ENCODE measurements around the gene PNPLA6. TPM values are rescaled to one million over a fixed set of nuclear protein-coding genes. Genes with fewer than 3 reads are reported as not detected.

Gene PNPLA6
- polyA plus RNA-seq, 3 donors = 11.2 to 178 (median 14.4) TPM

DNA sequence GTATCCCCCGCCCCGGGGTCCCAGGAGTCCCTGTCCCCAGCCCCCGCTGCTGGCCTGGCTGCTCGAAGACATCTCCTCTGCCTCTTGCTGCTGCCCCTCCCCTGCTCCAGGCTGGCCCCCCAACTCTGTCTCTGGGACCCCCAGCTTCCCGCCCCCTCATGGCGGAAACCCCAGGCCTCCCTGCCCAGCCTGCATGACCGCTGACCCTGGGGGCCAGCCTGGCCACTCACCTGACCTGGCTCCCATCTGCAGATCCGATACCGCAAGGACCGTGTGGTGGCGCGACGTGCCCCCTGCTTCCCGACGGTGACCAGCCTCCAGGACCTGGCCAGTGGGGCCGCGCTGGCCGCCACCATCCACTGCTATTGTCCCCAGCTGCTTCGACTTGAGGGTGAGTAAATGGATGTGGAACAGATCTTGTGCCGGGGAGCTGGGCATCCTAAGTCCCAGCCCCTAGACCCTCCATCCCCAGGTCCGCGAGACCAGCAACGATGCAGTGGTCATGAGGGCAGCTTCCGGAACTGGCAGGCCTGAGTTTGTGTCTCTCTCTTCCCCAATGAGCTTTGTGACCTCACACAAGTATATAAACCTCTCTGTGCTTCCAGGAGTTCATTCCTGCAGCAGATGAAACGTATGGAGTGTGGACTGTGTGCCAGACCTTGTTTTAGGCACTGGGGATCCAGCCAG is 72.5 kb downstream of the PNPLA6 start:
- Mint-ChIP-seq H3K27me3 (ENCODE audit: low read depth in 3 of 3) (peaks cover 7 to 21% (median 16%) of the 10 kb centered on the region in 3 donors), H3K36me3 (no peaks in the 10 kb centered on the region), H3K27ac (no peak overlapping the region), H3K4me3 (no peak overlapping the region), H3K4me1 (no peaks in the 10 kb centered on the region), H3K9me3 (peaks cover 0 to 7% (median 6%) of the 10 kb centered on the region in 7 donors)
- intact Hi-C loops (cut with micrococcal nuclease) = no loop called here
- TF ChIP-seq, protein P1, sequence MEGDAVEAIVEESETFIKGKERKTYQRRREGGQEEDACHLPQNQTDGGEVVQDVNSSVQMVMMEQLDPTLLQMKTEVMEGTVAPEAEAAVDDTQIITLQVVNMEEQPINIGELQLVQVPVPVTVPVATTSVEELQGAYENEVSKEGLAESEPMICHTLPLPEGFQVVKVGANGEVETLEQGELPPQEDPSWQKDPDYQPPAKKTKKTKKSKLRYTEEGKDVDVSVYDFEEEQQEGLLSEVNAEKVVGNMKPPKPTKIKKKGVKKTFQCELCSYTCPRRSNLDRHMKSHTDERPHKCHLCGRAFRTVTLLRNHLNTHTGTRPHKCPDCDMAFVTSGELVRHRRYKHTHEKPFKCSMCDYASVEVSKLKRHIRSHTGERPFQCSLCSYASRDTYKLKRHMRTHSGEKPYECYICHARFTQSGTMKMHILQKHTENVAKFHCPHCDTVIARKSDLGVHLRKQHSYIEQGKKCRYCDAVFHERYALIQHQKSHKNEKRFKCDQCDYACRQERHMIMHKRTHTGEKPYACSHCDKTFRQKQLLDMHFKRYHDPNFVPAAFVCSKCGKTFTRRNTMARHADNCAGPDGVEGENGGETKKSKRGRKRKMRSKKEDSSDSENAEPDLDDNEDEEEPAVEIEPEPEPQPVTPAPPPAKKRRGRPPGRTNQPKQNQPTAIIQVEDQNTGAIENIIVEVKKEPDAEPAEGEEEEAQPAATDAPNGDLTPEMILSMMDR (IDR thresholded peaks at IDR 0.05) = no peak
- Histone ChIP-seq H3K79me2 (ENCODE audit: insufficient read depth, low read length) (no peaks in the 10 kb centered on the region), H3K9me3 (replicated peaks in 1 of 2; ENCODE audit: control insufficient read depth in 1 of 2, insufficient read depth in 1 of 2, low read length in 2 of 2) (peaks cover 0 to 8% of the 10 kb centered on the region in 2 donors), H2AFZ (ENCODE audit: insufficient read depth, low read depth, low read length, poor library complexity, severe bottlenecking) (no peak overlapping the region), H3K4me1 (ENCODE audit: control insufficient read depth in 1 of 2, insufficient read depth in 2 of 2, low read length in 2 of 2) (no peaks in the 10 kb centered on the region), H4K20me1 (ENCODE audit: insufficient read depth, low read length) (no peaks in the 10 kb centered on the region), H3K4me3 (replicated peaks in 1 of 3; ENCODE audit: low read depth in 2 of 3, low read length in 3 of 3) (no peak overlapping the region), H3K4me2 (replicated peaks; ENCODE audit: extremely low read depth, low read length, poor library complexity, severe bottlenecking) (no peak overlapping the region), H3K27ac (ENCODE audit: low read depth in 1 of 2, low read length in 2 of 2) (no peak overlapping the region), H3K36me3 (replicated peaks in 1 of 2; ENCODE audit: control insufficient read depth in 1 of 2, insufficient read depth in 2 of 2, low read length in 2 of 2) (no peaks in the 10 kb centered on the region), H3K9ac (ENCODE audit: insufficient read depth, low read length, poor library complexity, severe bottlenecking) (no peak overlapping the region), H3K27me3 (ENCODE audit: control insufficient read depth in 2 of 2, insufficient read depth in 2 of 2, low read length in 2 of 2) (no peaks in the 10 kb centered on the region)
- 94% methylated on average over 15 of the region's 25 CpGs for WGBS (ENCODE audit: insufficient coverage)
- peak in 1 of 3 donors; percentile 1 for DNase-seq

DNA sequence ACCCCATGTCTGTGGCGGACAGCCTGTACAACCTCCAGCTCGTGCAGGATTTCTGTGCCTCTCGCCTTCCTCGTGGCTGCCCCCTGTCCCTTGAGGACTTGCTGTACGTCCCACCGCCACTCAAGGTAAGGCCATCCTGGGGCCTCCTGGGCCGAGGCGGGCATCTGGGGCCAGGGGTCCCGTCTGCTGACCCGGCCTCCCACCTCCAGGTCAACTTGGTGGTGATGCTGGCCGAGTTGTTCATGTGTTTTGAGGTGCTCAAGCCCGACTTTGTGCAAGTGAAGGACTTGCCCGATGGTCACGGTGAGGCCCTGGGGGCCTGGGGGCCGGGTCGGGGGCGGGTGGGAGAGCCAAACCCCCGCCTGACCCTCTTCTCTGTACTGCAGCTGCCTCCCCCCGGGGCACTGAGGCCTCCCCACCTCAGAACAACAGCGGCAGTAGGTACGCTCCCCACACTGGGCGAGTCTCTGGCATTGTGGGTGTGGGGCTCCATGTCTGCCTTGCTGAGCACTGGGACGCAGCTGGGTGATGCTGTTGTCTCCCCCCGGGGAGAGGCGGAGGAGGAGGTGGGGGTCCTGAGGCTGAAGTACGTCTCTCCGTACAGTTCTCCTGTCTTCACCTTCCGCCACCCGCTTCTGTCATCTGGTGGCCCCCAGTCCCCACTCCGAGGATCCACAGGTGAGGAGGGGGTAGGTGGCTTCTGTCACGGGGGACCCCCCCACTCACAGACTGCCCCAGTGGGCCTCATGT is 75.1 kb downstream of the PNPLA6 start:
- H3K36me3 ChIP-seq (replicated peaks in 1 of 2; ENCODE audit: control insufficient read depth in 1 of 2, insufficient read depth in 2 of 2, low read length in 2 of 2) = no peaks in the 10 kb centered on the region
- no peaks in the 10 kb centered on the region for H3K27me3 ChIP-seq (ENCODE audit: control insufficient read depth in 2 of 2, insufficient read depth in 2 of 2, low read length in 2 of 2)
- H2AFZ ChIP-seq (ENCODE audit: insufficient read depth, low read depth, low read length, poor library complexity, severe bottlenecking) = no peak overlapping the region
- Mint-ChIP-seq H3K27me3 (ENCODE audit: low read depth in 3 of 3) (peaks cover 0 to 4% (median 0%) of the 10 kb centered on the region in 3 donors), H3K9me3 (peaks cover 0 to 3% (median 2%) of the 10 kb centered on the region in 7 donors), H3K27ac (peak overlapping the region in 1 of 7 donors; percentile 41), H3K4me3 (no peak overlapping the region), H3K36me3 (no peaks in the 10 kb centered on the region), H3K4me1 (no peaks in the 10 kb centered on the region)
- no peak overlapping the region for H3K9ac ChIP-seq (ENCODE audit: insufficient read depth, low read length, poor library complexity, severe bottlenecking)
- H3K4me2 ChIP-seq (replicated peaks; ENCODE audit: extremely low read depth, low read length, poor library complexity, severe bottlenecking) = no peak overlapping the region
- peaks cover 0 to 2% of the 10 kb centered on the region in 2 donors for H3K9me3 ChIP-seq (replicated peaks in 1 of 2; ENCODE audit: control insufficient read depth in 1 of 2, insufficient read depth in 1 of 2, low read length in 2 of 2)
- no peak for DNase-seq
- TF ChIP-seq, protein P1 (IDR thresholded peaks at IDR 0.05) = no peak
- no peaks in the 10 kb centered on the region for H3K79me2 ChIP-seq (ENCODE audit: insufficient read depth, low read length)
- intact Hi-C loops (cut with micrococcal nuclease) = no loop called here
- no peak overlapping the region for H3K27ac ChIP-seq (ENCODE audit: low read depth in 1 of 2, low read length in 2 of 2)
- no peaks in the 10 kb centered on the region for H4K20me1 ChIP-seq (ENCODE audit: insufficient read depth, low read length)
- WGBS (ENCODE audit: insufficient coverage) = 95% methylated on average over 12 of the region's 31 CpGs
- no peaks in the 10 kb centered on the region for H3K4me1 ChIP-seq (ENCODE audit: control insufficient read depth in 1 of 2, insufficient read depth in 2 of 2, low read length in 2 of 2)
- no peak overlapping the region for H3K4me3 ChIP-seq (replicated peaks in 1 of 3; ENCODE audit: low read depth in 2 of 3, low read length in 3 of 3)

Small RNA genes lying within 50 kb of the gene (small RNA-seq; reads per million reads assigned to genes)
- gene AC008878.2 (ENCODE audit: insufficient read length, low read depth) = not detected

Other genes with a start within 250 kb of the PNPLA6 start
- 10 to 100 TPM in 1 of 3 donors, 1 to 10 TPM in 2; 2.9 to 12.4 (median 3.4) TPM for gene INSR, start 241.3 kb upstream of the PNPLA6 start, polyA plus RNA-seq
- gene ARHGEF18, start 186.8 kb upstream of the PNPLA6 start, polyA plus RNA-seq = 10 to 100 TPM in 1 of 3 donors, under 1 TPM in 2; 0.46 to 18.9 (median 0.87) TPM
- 1 to 10 TPM in 2 of 3 donors, under 1 TPM in 1; 0.77 to 3.0 (median 1.4) TPM for gene PEX11G, start 46.7 kb upstream of the PNPLA6 start, polyA plus RNA-seq
- 1 to 10 TPM in 2 of 3 donors, under 1 TPM in 1; 0.41 to 8.6 (median 1.0) TPM for gene ZNF358, start 19.6 kb upstream of the PNPLA6 start, polyA plus RNA-seq
- gene MCOLN1, start 13.1 kb upstream of the PNPLA6 start, polyA plus RNA-seq = 100 to 1,000 TPM in 1 of 3 donors, 10 to 100 TPM in 2; 32.8 to 133 (median 34.3) TPM
- under 1 TPM in 1 of 3 donors, not detected in 2; 0.05 TPM for gene CAMSAP3, start 60.1 kb downstream of the PNPLA6 start, polyA plus RNA-seq
- 10 to 100 TPM in 1 of 3 donors, 1 to 10 TPM in 2; 4.6 to 55.7 (median 8.8) TPM for gene XAB2, start 93.8 kb downstream of the PNPLA6 start, polyA plus RNA-seq
- 100 to 1,000 TPM in 2 of 3 donors, 10 to 100 TPM in 1; 64.6 to 386 (median 300) TPM for gene PET100, start 94.1 kb downstream of the PNPLA6 start, polyA plus RNA-seq
- gene PCP2, start 98.0 kb downstream of the PNPLA6 start, polyA plus RNA-seq = 1 to 10 TPM in 1 of 3 donors, not detected in 2; 1.8 TPM
- 100 to 1,000 TPM; 249 to 846 (median 327) TPM for gene STXBP2, start 101.4 kb downstream of the PNPLA6 start, polyA plus RNA-seq
- gene RETN, start 133.3 kb downstream of the PNPLA6 start, polyA plus RNA-seq = 100 to 1,000 TPM in 1 of 3 donors, 10 to 100 TPM in 2; 42.1 to 119 (median 60.0) TPM
- gene MCEMP1, start 141.4 kb downstream of the PNPLA6 start, polyA plus RNA-seq = 100 to 1,000 TPM in 2 of 3 donors, 10 to 100 TPM in 1; 79.4 to 122 (median 104) TPM
- 100 to 1,000 TPM; 126 to 449 (median 414) TPM for gene TRAPPC5, start 145.1 kb downstream of the PNPLA6 start, polyA plus RNA-seq
- 1 to 10 TPM; 1.1 to 4.1 (median 2.1) TPM for gene FCER2, start 166.4 kb downstream of the PNPLA6 start, polyA plus RNA-seq
- gene CLEC4G, start 196.4 kb downstream of the PNPLA6 start, polyA plus RNA-seq = 1 to 10 TPM; 4.7 to 7.9 (median 7.1) TPM
- gene CD209, start 211.8 kb downstream of the PNPLA6 start, polyA plus RNA-seq = 1 to 10 TPM; 1.1 to 2.1 (median 1.8) TPM
- not detected for gene CLEC4M, start 227.5 kb downstream of the PNPLA6 start, polyA plus RNA-seq

All from CD14-positive monocyte (primary cell).